Measurements from ENCODE around the gene POLA1. TPM values are rescaled to one million over a fixed set of nuclear protein-coding genes. Genes with fewer than 3 reads are reported as not detected.
A peak's percentile ranks its signal among the peaks of the same experiment; 100 is the strongest.

POLA1 gene
- total RNA-seq, 1 donor from 2014 or later = 18.7 TPM

GRCh38 chrX:24676403-24677024 is 17.2 kb upstream of the POLA1 start:
- H3K9me3 Mint-ChIP-seq = no peaks in the 10 kb centered on the region
- ChIA-PET POLR2A (no interaction called here), CTCF (no interaction called here)
- no peak for TF ChIP-seq CTCF (IDR thresholded peaks at IDR 0.05)
- no peaks in the 10 kb centered on the region for H3K36me3 Mint-ChIP-seq (ENCODE audit: low read depth)
- no peak overlapping the region for H3K4me3 Mint-ChIP-seq
- peak; percentile 49 for ATAC-seq (ENCODE audit: low read depth)
- intact Hi-C loops (cut with micrococcal nuclease) = no loop called here
- H3K4me1 Mint-ChIP-seq = no peaks in the 10 kb centered on the region
- peaks cover 5% of the 10 kb centered on the region for H3K27me3 Mint-ChIP-seq
- no peak for DNase-seq
- no peak overlapping the region for H3K27ac Mint-ChIP-seq

GRCh38 chrX:24682739-24683432 is 10.8 kb upstream of the POLA1 start:
- H3K9me3 Mint-ChIP-seq = no peaks in the 10 kb centered on the region
- DNase-seq = no peak
- H3K27ac Mint-ChIP-seq = no peak overlapping the region
- H3K4me1 Mint-ChIP-seq = peaks cover 6% of the 10 kb centered on the region
- peak; percentile 25 for ATAC-seq (ENCODE audit: low read depth)
- no peaks in the 10 kb centered on the region for H3K36me3 Mint-ChIP-seq (ENCODE audit: low read depth)
- CTCF ChIA-PET = no interaction called here
- POLR2A ChIA-PET = interaction anchor here (0.6 kb wide), 1 partner anchor 1019 kb away, joined by 4 read pairs; no protein-coding TSS in a partner anchor
- intact Hi-C loops (cut with micrococcal nuclease) = no loop called here
- peaks cover 9% of the 10 kb centered on the region for H3K27me3 Mint-ChIP-seq
- H3K4me3 Mint-ChIP-seq = no peak overlapping the region
- TF ChIP-seq CTCF (IDR thresholded peaks at IDR 0.05) = no peak

- Mint-ChIP-seq H3K36me3 (ENCODE audit: low read depth) (no peaks in the 10 kb centered on the region), H3K27me3 (peaks cover 7% of the 10 kb centered on the region), H3K4me3 (no peak overlapping the region), H3K27ac (no peak overlapping the region), H3K4me1 (peaks cover 6% of the 10 kb centered on the region), H3K9me3 (no peaks in the 10 kb centered on the region)
- ATAC-seq (ENCODE audit: low read depth) = no peak
- ChIA-PET POLR2A (no interaction called here), CTCF (no interaction called here)
- intact Hi-C loops (cut with micrococcal nuclease) = no loop called here
- no peak for TF ChIP-seq CTCF (IDR thresholded peaks at IDR 0.05)
- DNase-seq = no peak
Observed at GRCh38 chrX:24684048-24684447, 9.7 kb upstream of the POLA1 start.

DNA sequence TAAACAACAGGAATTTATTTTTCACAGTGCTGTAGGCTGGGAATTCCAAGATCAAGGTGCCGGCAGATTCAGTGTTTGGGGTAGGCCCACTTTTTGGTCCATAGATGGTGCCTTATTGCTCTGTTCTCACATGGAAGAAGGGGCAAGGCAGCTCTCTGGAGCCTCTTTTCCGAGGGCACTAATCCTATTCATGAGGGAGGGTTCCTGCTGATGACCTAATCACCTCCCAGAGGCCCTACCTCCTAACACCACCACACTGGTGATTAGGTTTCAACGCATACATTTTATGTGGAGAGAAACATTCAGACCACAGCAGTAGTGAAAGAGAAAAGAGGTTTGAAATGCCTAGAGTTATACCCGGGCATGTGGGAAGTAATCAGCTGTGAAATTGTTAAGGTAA is 1.4 kb upstream of the POLA1 start:
- POLR2A ChIA-PET = no interaction called here
- no peak overlapping the region for H3K27ac Mint-ChIP-seq
- no peak for TF ChIP-seq CTCF (IDR thresholded peaks at IDR 0.05)

GRCh38 chrX:24694825-24695224 is 1.1 kb downstream of the POLA1 start:
- no peaks in the 10 kb centered on the region for H3K9me3 Mint-ChIP-seq
- DNase-seq = no peak
- TF ChIP-seq CTCF (IDR thresholded peaks at IDR 0.05) = no peak
- peak overlapping the region; percentile 92 for H3K4me3 Mint-ChIP-seq
- intact Hi-C loops (cut with micrococcal nuclease) = loop anchor here (5.0 kb wide), 1 partner anchor 1033 kb away; no protein-coding TSS in a partner anchor
- H3K27ac Mint-ChIP-seq = no peak overlapping the region
- ChIA-PET POLR2A (no interaction called here), CTCF (no interaction called here)
- peaks cover 4% of the 10 kb centered on the region for H3K36me3 Mint-ChIP-seq (ENCODE audit: low read depth)
- no peaks in the 10 kb centered on the region for H3K27me3 Mint-ChIP-seq
- ATAC-seq (ENCODE audit: low read depth) = no peak
- H3K4me1 Mint-ChIP-seq = peaks cover 9% of the 10 kb centered on the region

More for the DNA sequence above, 1.4 kb upstream of the POLA1 start:
- intact Hi-C loops (cut with micrococcal nuclease) = loop anchor here (5.0 kb wide), 1 partner anchor 1030 kb away; no protein-coding TSS in a partner anchor
- DNase-seq = no peak
- CTCF ChIA-PET = no interaction called here
- H3K27me3 Mint-ChIP-seq = no peaks in the 10 kb centered on the region
- H3K4me1 Mint-ChIP-seq = peaks cover 9% of the 10 kb centered on the region
- no peak overlapping the region for H3K4me3 Mint-ChIP-seq
- no peak for ATAC-seq (ENCODE audit: low read depth)
- peaks cover 2% of the 10 kb centered on the region for H3K36me3 Mint-ChIP-seq (ENCODE audit: low read depth)
- H3K9me3 Mint-ChIP-seq = no peaks in the 10 kb centered on the region
